ENCODE results near the gene NUMBL.
A peak's percentile ranks its signal among the peaks of the same experiment; 100 is the strongest.

NUMBL gene

DNA sequence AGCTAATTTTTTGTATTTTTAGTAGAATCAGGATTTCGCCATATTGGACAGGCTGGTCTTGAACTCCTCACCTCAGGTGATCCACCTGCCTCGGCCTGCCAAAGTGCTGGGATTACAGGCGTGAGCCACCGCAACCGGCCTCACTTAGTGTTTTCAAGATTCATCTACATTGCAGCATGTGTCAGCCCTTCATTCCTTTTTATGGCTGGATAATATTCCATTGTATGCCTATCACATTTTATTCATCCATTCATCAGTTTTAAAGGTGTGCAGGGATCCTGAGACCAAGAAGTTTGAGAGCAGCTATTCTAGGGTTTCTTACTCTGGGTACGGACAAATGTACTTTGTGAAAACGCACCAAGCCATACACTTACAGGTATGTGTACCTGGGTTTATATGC is 17.2 kb upstream of the NUMBL start:
- no peak for ATAC-seq (replicated peaks; ENCODE audit: extremely low read depth, poor library complexity, severe bottlenecking)
- H3K4me1 Mint-ChIP-seq: peaks cover 6% of the 10 kb centered on the region
- H3K9me3 Mint-ChIP-seq: no peaks in the 10 kb centered on the region
- no peak for DNase-seq (ENCODE audit: low spot score in 2 of 2)
- no peaks in the 10 kb centered on the region for H3K27me3 Mint-ChIP-seq
- no peak overlapping the region for H3K27ac Mint-ChIP-seq (ENCODE audit: low read depth)
- H3K36me3 Mint-ChIP-seq (ENCODE audit: insufficient read depth): peaks cover 45% of the 10 kb centered on the region
- H3K4me3 Mint-ChIP-seq: no peak overlapping the region

- Mint-ChIP-seq H3K36me3 (ENCODE audit: insufficient read depth) (peaks cover 40% of the 10 kb centered on the region), H3K4me1 (no peaks in the 10 kb centered on the region), H3K4me3 (no peak overlapping the region), H3K27ac (ENCODE audit: low read depth) (peak overlapping the region; percentile 41), H3K27me3 (no peaks in the 10 kb centered on the region), H3K9me3 (no peaks in the 10 kb centered on the region)
- no peak for ATAC-seq (replicated peaks; ENCODE audit: extremely low read depth, poor library complexity, severe bottlenecking)
- no peak for DNase-seq (ENCODE audit: low spot score in 2 of 2)
Measured at GRCh38 chr19:40705950-40706619, 15.6 kb upstream of the NUMBL start.

GRCh38 chr19:40705362-40705651 is 14.9 kb upstream of the NUMBL start:
- DNase-seq (ENCODE audit: low spot score in 2 of 2): no peak
- Mint-ChIP-seq H3K27me3 (no peaks in the 10 kb centered on the region), H3K36me3 (ENCODE audit: insufficient read depth) (peaks cover 37% of the 10 kb centered on the region), H3K27ac (ENCODE audit: low read depth) (peak overlapping the region; percentile 41), H3K4me3 (no peak overlapping the region), H3K4me1 (no peaks in the 10 kb centered on the region), H3K9me3 (no peaks in the 10 kb centered on the region)
- no peak for ATAC-seq (replicated peaks; ENCODE audit: extremely low read depth, poor library complexity, severe bottlenecking)

GRCh38 chr19:40704491-40705361 is 14.3 kb upstream of the NUMBL start:
- no peaks in the 10 kb centered on the region for H3K4me1 Mint-ChIP-seq
- no peak overlapping the region for H3K27ac Mint-ChIP-seq (ENCODE audit: low read depth)

GRCh38 chr19:40703029-40703755 is 12.7 kb upstream of the NUMBL start:
- no peak for DNase-seq (ENCODE audit: low spot score in 2 of 2)
- H3K36me3 Mint-ChIP-seq (ENCODE audit: insufficient read depth): peaks cover 23% of the 10 kb centered on the region
- no peaks in the 10 kb centered on the region for H3K9me3 Mint-ChIP-seq
- H3K4me3 Mint-ChIP-seq: no peak overlapping the region
- no peak overlapping the region for H3K27ac Mint-ChIP-seq (ENCODE audit: low read depth)
- no peaks in the 10 kb centered on the region for H3K27me3 Mint-ChIP-seq
- ATAC-seq (replicated peaks; ENCODE audit: extremely low read depth, poor library complexity, severe bottlenecking): no peak
- H3K4me1 Mint-ChIP-seq: no peaks in the 10 kb centered on the region

More at GRCh38 chr19:40704491-40705361, 14.3 kb upstream of the NUMBL start:
- Mint-ChIP-seq H3K4me3 (no peak overlapping the region), H3K27me3 (no peaks in the 10 kb centered on the region), H3K9me3 (no peaks in the 10 kb centered on the region), H3K36me3 (ENCODE audit: insufficient read depth) (peaks cover 36% of the 10 kb centered on the region)
- ATAC-seq (replicated peaks; ENCODE audit: extremely low read depth, poor library complexity, severe bottlenecking): no peak
- no peak for DNase-seq (ENCODE audit: low spot score in 2 of 2)

- Mint-ChIP-seq H3K4me1 (no peaks in the 10 kb centered on the region), H3K27me3 (no peaks in the 10 kb centered on the region), H3K9me3 (no peaks in the 10 kb centered on the region), H3K36me3 (ENCODE audit: insufficient read depth) (peaks cover 20% of the 10 kb centered on the region), H3K27ac (ENCODE audit: low read depth) (no peak overlapping the region), H3K4me3 (no peak overlapping the region)
- no peak for ATAC-seq (replicated peaks; ENCODE audit: extremely low read depth, poor library complexity, severe bottlenecking)
- DNase-seq (ENCODE audit: low spot score in 2 of 2): no peak
Measured at GRCh38 chr19:40702337-40703012, 12.0 kb upstream of the NUMBL start.

DNA sequence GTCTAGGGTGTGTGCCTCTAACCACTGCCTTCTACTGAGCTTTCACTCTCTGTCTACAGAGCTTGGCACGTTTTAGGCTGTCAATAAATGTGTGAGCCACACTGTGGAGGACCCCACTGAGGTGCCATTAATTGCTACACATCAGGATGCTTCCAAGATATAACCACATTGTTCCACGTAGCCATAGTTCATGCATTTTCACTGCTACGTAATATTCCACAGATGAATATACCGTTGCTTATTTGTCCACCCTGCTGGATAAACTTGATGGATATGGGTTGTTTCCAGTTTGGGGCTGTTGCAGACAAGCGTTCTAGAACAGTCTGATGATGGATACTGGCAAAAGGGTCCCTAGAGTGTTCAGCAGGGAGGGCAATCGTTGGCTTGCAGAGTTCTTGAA is 11.3 kb upstream of the NUMBL start:
- Mint-ChIP-seq H3K4me3 (no peak overlapping the region), H3K27ac (ENCODE audit: low read depth) (no peak overlapping the region), H3K9me3 (no peaks in the 10 kb centered on the region), H3K4me1 (no peaks in the 10 kb centered on the region), H3K27me3 (no peaks in the 10 kb centered on the region), H3K36me3 (ENCODE audit: insufficient read depth) (peaks cover 17% of the 10 kb centered on the region)
- ATAC-seq (replicated peaks; ENCODE audit: extremely low read depth, poor library complexity, severe bottlenecking) (no peak), DNase-seq (ENCODE audit: low spot score in 2 of 2) (no peak)

- Mint-ChIP-seq H3K27ac (ENCODE audit: low read depth) (no peak overlapping the region), H3K36me3 (ENCODE audit: insufficient read depth) (peaks cover 15% of the 10 kb centered on the region), H3K4me1 (no peaks in the 10 kb centered on the region), H3K9me3 (no peaks in the 10 kb centered on the region), H3K27me3 (no peaks in the 10 kb centered on the region), H3K4me3 (no peak overlapping the region)
- no peak for DNase-seq (ENCODE audit: low spot score in 2 of 2)
- no peak for ATAC-seq (replicated peaks; ENCODE audit: extremely low read depth, poor library complexity, severe bottlenecking)
Measured at GRCh38 chr19:40700083-40700482, 9.6 kb upstream of the NUMBL start.

DNA sequence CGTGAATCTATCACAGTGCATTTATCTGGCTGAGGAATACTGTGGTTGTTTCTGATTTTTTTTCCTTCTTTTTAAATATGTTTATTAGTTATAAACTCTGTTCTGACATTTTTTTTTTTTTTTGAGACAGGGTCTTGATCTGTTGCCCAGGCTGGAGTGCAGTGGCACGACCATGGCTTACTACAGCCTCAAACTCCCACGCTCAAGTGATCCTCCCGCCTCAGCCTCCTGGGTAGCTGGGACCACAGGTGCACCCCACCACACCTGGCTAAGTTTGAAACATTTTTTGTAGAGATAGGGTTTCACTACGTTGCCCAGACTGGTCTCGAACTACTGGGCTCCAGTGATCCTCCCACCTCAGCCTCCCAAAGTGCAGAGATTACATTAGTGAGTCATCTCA is 6.6 kb upstream of the NUMBL start:
- Mint-ChIP-seq H3K4me1 (no peaks in the 10 kb centered on the region), H3K27me3 (no peaks in the 10 kb centered on the region), H3K27ac (ENCODE audit: low read depth) (peak overlapping the region; percentile 13), H3K9me3 (no peaks in the 10 kb centered on the region), H3K4me3 (no peak overlapping the region), H3K36me3 (ENCODE audit: insufficient read depth) (peaks cover 7% of the 10 kb centered on the region)
- no peak for ATAC-seq (replicated peaks; ENCODE audit: extremely low read depth, poor library complexity, severe bottlenecking)
- no peak for DNase-seq (ENCODE audit: low spot score in 2 of 2)

GRCh38 chr19:40695881-40696280 is 5.4 kb upstream of the NUMBL start:
- no peak for ATAC-seq (replicated peaks; ENCODE audit: extremely low read depth, poor library complexity, severe bottlenecking)
- Mint-ChIP-seq H3K27ac (ENCODE audit: low read depth) (no peak overlapping the region), H3K36me3 (ENCODE audit: insufficient read depth) (peaks cover 6% of the 10 kb centered on the region), H3K4me1 (peaks cover 2% of the 10 kb centered on the region), H3K4me3 (no peak overlapping the region), H3K9me3 (no peaks in the 10 kb centered on the region), H3K27me3 (no peaks in the 10 kb centered on the region)
- DNase-seq (ENCODE audit: low spot score in 2 of 2): no peak

DNA sequence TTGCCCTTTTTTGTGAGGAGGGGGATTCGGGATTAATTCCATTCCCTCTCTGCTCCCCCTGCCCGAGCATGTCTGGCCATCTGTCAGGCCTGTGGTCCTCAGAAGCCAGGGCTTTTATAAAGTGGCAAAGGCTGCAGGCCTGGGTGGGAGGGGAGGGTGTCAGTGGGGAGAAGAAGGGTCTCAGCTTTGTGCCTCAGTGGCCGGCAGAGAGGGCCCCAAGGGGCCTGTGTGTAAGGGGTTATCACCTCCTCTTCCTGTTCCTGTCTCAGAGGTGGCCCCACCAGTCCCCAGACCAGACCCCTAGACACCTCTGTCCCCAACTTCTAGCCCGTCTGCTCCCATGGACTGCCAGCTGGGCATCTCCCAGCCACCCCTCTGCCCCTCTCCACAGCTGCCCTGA is 3.4 kb upstream of the NUMBL start:
- H3K27ac Mint-ChIP-seq (ENCODE audit: low read depth): peak overlapping the region; percentile 10
- H3K4me1 Mint-ChIP-seq: peaks cover 5% of the 10 kb centered on the region
- no peaks in the 10 kb centered on the region for H3K27me3 Mint-ChIP-seq
- H3K36me3 Mint-ChIP-seq (ENCODE audit: insufficient read depth): peaks cover 6% of the 10 kb centered on the region
- ATAC-seq (replicated peaks; ENCODE audit: extremely low read depth, poor library complexity, severe bottlenecking) (no peak), DNase-seq (ENCODE audit: low spot score in 2 of 2) (no peak)
- H3K9me3 Mint-ChIP-seq: no peaks in the 10 kb centered on the region
- H3K4me3 Mint-ChIP-seq: no peak overlapping the region

DNA sequence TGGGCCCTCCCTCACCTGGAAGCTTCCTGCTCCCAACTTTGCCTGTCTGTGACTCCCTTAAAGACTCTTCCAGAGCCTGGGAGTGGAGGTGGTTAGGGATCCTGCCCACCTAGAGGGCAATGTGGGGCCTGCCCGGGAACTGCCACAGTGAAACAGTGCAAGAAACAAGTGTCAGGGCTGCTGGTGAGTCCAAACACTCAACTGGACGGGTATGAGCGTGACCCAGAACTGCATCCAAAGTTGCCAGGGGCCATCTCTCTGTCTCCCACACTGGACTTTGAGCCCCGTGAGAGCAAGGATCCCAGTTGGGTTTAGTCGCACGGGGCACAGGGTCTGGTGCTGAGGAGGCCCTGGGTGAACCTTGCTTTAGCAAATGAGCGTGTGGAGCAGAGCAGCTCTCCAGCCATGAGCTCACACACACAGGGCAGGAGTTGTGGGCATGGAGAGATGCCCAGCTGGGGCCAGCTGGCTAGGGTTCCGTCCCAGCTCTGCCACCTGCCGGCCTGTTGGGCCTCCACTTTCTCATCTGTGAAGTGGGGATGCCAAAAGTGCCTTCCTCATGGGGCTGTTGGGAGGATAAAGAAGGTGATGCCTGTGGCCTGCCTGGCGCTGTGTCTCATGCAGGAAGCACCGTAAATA is 2.8 kb upstream of the NUMBL start:
- DNase-seq (ENCODE audit: low spot score in 2 of 2) (no peak), ATAC-seq (replicated peaks; ENCODE audit: extremely low read depth, poor library complexity, severe bottlenecking) (no peak)
- H3K4me1 Mint-ChIP-seq: peaks cover 5% of the 10 kb centered on the region
- H3K27me3 Mint-ChIP-seq: no peaks in the 10 kb centered on the region
- no peak overlapping the region for H3K4me3 Mint-ChIP-seq
- H3K36me3 Mint-ChIP-seq (ENCODE audit: insufficient read depth): peaks cover 5% of the 10 kb centered on the region
- no peaks in the 10 kb centered on the region for H3K9me3 Mint-ChIP-seq
- H3K27ac Mint-ChIP-seq (ENCODE audit: low read depth): no peak overlapping the region
